Loucy (cell line): ENCODE measurements around the gene SYT7.

Source experiments
- CTCF ChIP-seq: fragments of 200-600 bp; sonication (generic); conservative IDR thresholded peaks from 2 replicates; pipeline ENCODE4 v1.5.1; 2014; ENCODE audit warnings: mild to moderate bottlenecking, antibody characterized with exemption, low read length
- EZH2phosphoT487 ChIP-seq: fragments of 200-600 bp; IDR thresholded peaks from 2 replicates; pipeline ENCODE4 v1.6.1; 2018; ENCODE audit warnings: antibody characterized with exemption, mild to moderate bottlenecking, moderate library complexity, borderline replicate concordance

- TF ChIP-seq CTCF (no peak), EZH2phosphoT487 (no peak)
Observed at GRCh38 chr11:61510974-61511373, 69.9 kb downstream of the SYT7 start.
